Gastroesophageal sphincter (tissue), 3 donors: ENCODE results near the gene ITPKB.

Source experiments
- EP300 ChIP-seq: sonication (generic); formaldehyde crosslinking; IDR thresholded peaks from one replicate; pipeline ENCODE4 v1.6.1; 2017; ENCODE audit warnings: antibody characterized with exemption, mild to moderate bottlenecking
- POLR2A ChIP-seq, 2 donors: fragments of 450-650 bp; IDR thresholded peaks; one replicate each; pipeline ENCODE4 v1.6.1; 2017; ENCODE audit warnings: antibody characterized with exemption in 2 of 2, mild to moderate bottlenecking in 2 of 2, moderate library complexity in 1 of 2
- POLR2AphosphoS5 ChIP-seq: sonication (generic); formaldehyde crosslinking; IDR thresholded peaks from one replicate; pipeline ENCODE4 v1.6.1; 2017; ENCODE audit warnings: antibody characterized with exemption
- TF ChIP-seq, protein P1 (sequence below), 4 experiments: fragments of 200-600 bp in 2 of 4; fragments of 450-650 bp in 2 of 4; sonication (generic) in 1 of 4; IDR thresholded peaks; one replicate each; pipeline ENCODE4 v1.5.1; 2017 to 2019; ENCODE audit warnings: antibody characterized with exemption in 4 of 4, mild to moderate bottlenecking in 2 of 4, moderate library complexity in 2 of 4

DNA sequence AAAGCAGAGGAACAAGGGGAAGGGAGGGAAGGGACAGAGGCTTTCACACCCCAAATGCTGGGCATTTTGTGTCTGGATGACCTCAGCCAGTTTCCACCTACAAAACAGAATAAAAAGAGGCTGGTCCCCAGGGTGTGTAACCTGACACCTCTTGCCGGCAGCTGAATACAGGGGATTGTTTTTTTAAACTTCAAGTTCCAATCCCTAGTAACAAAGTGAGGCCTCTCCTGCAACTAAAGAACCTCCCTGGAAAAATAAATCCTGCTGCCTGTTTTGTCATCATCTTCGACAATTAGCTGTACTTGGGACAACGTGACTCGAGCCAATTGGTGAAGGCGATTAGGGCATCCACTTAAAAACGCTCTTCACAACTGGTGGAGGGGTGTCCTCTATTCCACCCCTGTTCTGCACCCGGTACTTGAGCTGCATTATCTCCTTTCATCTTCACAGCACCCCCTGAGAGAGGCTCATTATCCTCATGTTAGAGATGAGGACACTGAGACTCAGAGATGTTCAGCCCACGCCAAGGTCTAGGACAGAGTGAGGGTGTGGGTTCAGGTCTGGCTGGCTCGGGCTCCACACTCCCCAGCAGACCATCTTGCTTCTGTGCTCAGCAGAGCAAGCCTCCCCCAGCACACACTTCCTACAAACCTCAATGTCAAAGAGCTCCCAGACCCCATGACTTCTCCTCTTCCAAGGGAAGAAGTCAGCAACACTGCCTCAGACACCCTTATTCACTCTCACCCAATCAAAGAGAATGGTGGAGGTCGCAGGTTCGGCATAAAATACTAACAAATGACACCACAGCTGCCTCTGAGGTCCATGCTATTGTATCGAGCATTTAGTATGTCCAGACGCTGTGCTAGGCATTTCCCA is 15.2 kb downstream of the ITPKB start:
- TF ChIP-seq POLR2A (IDR thresholded peaks at IDR 0.05) (no peak), EP300 (no peak), POLR2AphosphoS5 (no peak)
- TF ChIP-seq, protein P1, sequence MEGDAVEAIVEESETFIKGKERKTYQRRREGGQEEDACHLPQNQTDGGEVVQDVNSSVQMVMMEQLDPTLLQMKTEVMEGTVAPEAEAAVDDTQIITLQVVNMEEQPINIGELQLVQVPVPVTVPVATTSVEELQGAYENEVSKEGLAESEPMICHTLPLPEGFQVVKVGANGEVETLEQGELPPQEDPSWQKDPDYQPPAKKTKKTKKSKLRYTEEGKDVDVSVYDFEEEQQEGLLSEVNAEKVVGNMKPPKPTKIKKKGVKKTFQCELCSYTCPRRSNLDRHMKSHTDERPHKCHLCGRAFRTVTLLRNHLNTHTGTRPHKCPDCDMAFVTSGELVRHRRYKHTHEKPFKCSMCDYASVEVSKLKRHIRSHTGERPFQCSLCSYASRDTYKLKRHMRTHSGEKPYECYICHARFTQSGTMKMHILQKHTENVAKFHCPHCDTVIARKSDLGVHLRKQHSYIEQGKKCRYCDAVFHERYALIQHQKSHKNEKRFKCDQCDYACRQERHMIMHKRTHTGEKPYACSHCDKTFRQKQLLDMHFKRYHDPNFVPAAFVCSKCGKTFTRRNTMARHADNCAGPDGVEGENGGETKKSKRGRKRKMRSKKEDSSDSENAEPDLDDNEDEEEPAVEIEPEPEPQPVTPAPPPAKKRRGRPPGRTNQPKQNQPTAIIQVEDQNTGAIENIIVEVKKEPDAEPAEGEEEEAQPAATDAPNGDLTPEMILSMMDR (IDR thresholded peaks at IDR 0.05) = no peak
